ENCODE measurements around the gene BLMH. TPM values are rescaled to one million over a fixed set of nuclear protein-coding genes. Genes with fewer than 3 reads are reported as not detected.

The BLMH gene
- total and polyA plus RNA-seq, 2 donors (not counting 1 experiment from before 2014, with no cell fraction given): 5.9 to 25.9 TPM

DNA sequence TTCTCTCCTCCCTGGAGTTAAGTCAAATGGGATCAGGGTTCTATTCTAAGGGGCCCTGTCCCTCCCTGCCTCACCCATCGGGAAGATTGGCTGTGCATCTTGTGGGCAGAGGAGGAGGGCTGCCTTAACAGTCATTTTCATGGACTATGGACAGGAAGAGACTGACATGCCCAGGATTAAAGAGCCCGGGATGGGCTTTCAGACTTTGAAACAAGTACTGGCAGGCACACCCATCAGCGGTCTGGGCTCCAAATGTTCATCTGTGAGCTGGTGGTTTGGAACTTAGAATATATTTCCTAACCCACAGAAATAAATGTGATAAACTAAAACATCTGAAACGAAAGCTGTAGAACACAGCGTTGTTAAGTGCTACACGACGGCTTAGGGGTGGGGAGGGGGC lies 62.7 kb downstream of the BLMH start:
- no peak overlapping the region for H2AFZ ChIP-seq (ENCODE audit: insufficient read depth, low read depth, low read length, poor library complexity, severe bottlenecking)
- ATAC-seq (ENCODE audit: low read depth): no peak
- no peaks in the 10 kb centered on the region for H4K20me1 ChIP-seq (ENCODE audit: control insufficient read depth, insufficient read depth, low read length, poor library complexity, severe bottlenecking)
- 97% methylated on average over 4 of the region's 7 CpGs for WGBS (ENCODE audit: insufficient coverage)
- CTCF ChIA-PET: interaction anchor here (0.6 kb wide), 1 partner anchor 845 kb away, joined by 4 read pairs; no protein-coding TSS in a partner anchor
- H3K27me3 Mint-ChIP-seq: peaks cover 28% of the 10 kb centered on the region
- no peaks in the 10 kb centered on the region for H3K79me2 ChIP-seq (ENCODE audit: control insufficient read depth, insufficient read depth, low read length)
- H3K9ac ChIP-seq (ENCODE audit: low read length): no peak overlapping the region
- H3K4me1 ChIP-seq (ENCODE audit: control insufficient read depth in 2 of 2, insufficient read depth in 2 of 2, low read length in 2 of 2): no peaks in the 10 kb centered on the region
- no peak overlapping the region for H3K4me2 ChIP-seq (replicated peaks; ENCODE audit: low read depth, low read length, poor library complexity, severe bottlenecking)
- H3K27me3 ChIP-seq (replicated peaks in 1 of 4; ENCODE audit: control extremely low read depth in 1 of 4, control insufficient read depth in 3 of 4, insufficient read depth in 4 of 4, low read length in 3 of 4): peaks cover 0 to 12% (median 4%) of the 10 kb centered on the region in 4 experiments
- no peak overlapping the region for H3K4me3 Mint-ChIP-seq
- no peaks in the 10 kb centered on the region for H3K9me3 ChIP-seq (ENCODE audit: control extremely low read depth in 1 of 3, control insufficient read depth in 2 of 3, insufficient read depth in 1 of 3, low read length in 2 of 3)
- no peaks in the 10 kb centered on the region for H3K36me3 ChIP-seq (replicated peaks in 1 of 2; ENCODE audit: control extremely low read depth in 1 of 2, control insufficient read depth in 1 of 2, extremely low read depth in 1 of 2, insufficient read depth in 2 of 2, low read length in 1 of 2)
- no peaks in the 10 kb centered on the region for H3K9me3 Mint-ChIP-seq (ENCODE audit: insufficient read depth)
- DNase-seq: no peak
- H3K4me3 ChIP-seq (ENCODE audit: control extremely low read depth in 1 of 5, extremely low read depth in 1 of 5, insufficient read depth in 1 of 5, low read depth in 2 of 5, low read length in 4 of 5): no peak overlapping the region
- H3K27ac ChIP-seq (ENCODE audit: low read length in 2 of 2): no peak overlapping the region
- TF ChIP-seq, protein P1, sequence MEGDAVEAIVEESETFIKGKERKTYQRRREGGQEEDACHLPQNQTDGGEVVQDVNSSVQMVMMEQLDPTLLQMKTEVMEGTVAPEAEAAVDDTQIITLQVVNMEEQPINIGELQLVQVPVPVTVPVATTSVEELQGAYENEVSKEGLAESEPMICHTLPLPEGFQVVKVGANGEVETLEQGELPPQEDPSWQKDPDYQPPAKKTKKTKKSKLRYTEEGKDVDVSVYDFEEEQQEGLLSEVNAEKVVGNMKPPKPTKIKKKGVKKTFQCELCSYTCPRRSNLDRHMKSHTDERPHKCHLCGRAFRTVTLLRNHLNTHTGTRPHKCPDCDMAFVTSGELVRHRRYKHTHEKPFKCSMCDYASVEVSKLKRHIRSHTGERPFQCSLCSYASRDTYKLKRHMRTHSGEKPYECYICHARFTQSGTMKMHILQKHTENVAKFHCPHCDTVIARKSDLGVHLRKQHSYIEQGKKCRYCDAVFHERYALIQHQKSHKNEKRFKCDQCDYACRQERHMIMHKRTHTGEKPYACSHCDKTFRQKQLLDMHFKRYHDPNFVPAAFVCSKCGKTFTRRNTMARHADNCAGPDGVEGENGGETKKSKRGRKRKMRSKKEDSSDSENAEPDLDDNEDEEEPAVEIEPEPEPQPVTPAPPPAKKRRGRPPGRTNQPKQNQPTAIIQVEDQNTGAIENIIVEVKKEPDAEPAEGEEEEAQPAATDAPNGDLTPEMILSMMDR (IDR thresholded peaks at IDR 0.05): no peak
- TF ChIP-seq EZH2 (IDR thresholded peaks at IDR 0.05; ENCODE audit: borderline replicate concordance, insufficient read depth, low read depth, low read length, poor library complexity, severe bottlenecking): no peak
- POLR2A ChIA-PET: no interaction called here
- intact Hi-C loops (cut with micrococcal nuclease): no loop called here
- no peak overlapping the region for H3K27ac Mint-ChIP-seq
- peaks cover 6% of the 10 kb centered on the region for H3K4me1 Mint-ChIP-seq

DNA sequence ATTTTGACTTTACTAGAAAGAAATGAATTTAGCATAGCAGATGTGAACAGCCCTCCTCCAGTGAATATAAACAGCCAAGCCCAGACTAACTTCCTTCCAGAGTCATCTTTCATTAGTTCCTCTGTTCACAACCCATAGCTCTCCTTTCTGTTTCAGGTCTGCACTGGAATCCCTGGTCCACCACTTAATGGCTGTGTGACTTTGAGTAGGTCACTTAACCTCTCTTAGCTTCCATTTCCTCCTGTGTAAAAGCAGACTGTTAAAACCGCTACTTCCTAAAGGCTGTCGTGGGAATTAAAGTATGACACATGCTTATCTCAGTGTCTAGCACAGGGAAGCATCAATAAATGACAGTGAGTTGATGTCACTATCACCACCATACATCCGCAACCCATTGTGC lies 63.7 kb downstream of the BLMH start:
- Histone ChIP-seq H3K4me2 (replicated peaks; ENCODE audit: low read depth, low read length, poor library complexity, severe bottlenecking) (no peak overlapping the region), H3K9me3 (ENCODE audit: control extremely low read depth in 1 of 3, control insufficient read depth in 2 of 3, insufficient read depth in 1 of 3, low read length in 2 of 3) (no peaks in the 10 kb centered on the region), H3K9ac (ENCODE audit: low read length) (no peak overlapping the region), H3K27ac (ENCODE audit: low read length in 2 of 2) (no peak overlapping the region), H4K20me1 (ENCODE audit: control insufficient read depth, insufficient read depth, low read length, poor library complexity, severe bottlenecking) (no peaks in the 10 kb centered on the region), H3K36me3 (replicated peaks in 1 of 2; ENCODE audit: control extremely low read depth in 1 of 2, control insufficient read depth in 1 of 2, extremely low read depth in 1 of 2, insufficient read depth in 2 of 2, low read length in 1 of 2) (no peaks in the 10 kb centered on the region), H3K4me3 (ENCODE audit: control extremely low read depth in 1 of 5, extremely low read depth in 1 of 5, insufficient read depth in 1 of 5, low read depth in 2 of 5, low read length in 4 of 5) (no peak overlapping the region), H3K79me2 (ENCODE audit: control insufficient read depth, insufficient read depth, low read length) (no peaks in the 10 kb centered on the region), H3K4me1 (ENCODE audit: control insufficient read depth in 2 of 2, insufficient read depth in 2 of 2, low read length in 2 of 2) (no peaks in the 10 kb centered on the region), H2AFZ (ENCODE audit: insufficient read depth, low read depth, low read length, poor library complexity, severe bottlenecking) (no peak overlapping the region), H3K27me3 (replicated peaks in 1 of 4; ENCODE audit: control extremely low read depth in 1 of 4, control insufficient read depth in 3 of 4, insufficient read depth in 4 of 4, low read length in 3 of 4) (peaks cover 0 to 9% (median 4%) of the 10 kb centered on the region in 4 experiments)
- no peak for DNase-seq
- Mint-ChIP-seq H3K27ac (no peak overlapping the region), H3K9me3 (ENCODE audit: insufficient read depth) (no peaks in the 10 kb centered on the region), H3K4me3 (no peak overlapping the region), H3K4me1 (peaks cover 6% of the 10 kb centered on the region), H3K27me3 (peaks cover 19% of the 10 kb centered on the region)
- 78% methylated on average over 3 of the region's 3 CpGs for WGBS (ENCODE audit: insufficient coverage)
- TF ChIP-seq EZH2 (IDR thresholded peaks at IDR 0.05; ENCODE audit: borderline replicate concordance, insufficient read depth, low read depth, low read length, poor library complexity, severe bottlenecking): no peak
- TF ChIP-seq, protein P1 (IDR thresholded peaks at IDR 0.05): no peak
- POLR2A ChIA-PET: no interaction called here
- intact Hi-C loops (cut with micrococcal nuclease): no loop called here
- ATAC-seq (ENCODE audit: low read depth): no peak
- CTCF ChIA-PET: no interaction called here

Data from B cell (primary cell).